GM12874 (cell line): ENCODE data around the gene ITGB1BP1.

Experiments used
- CTCF ChIP-seq: IDR thresholded peaks from 2 replicates; pipeline ENCODE4 v1.5.1; 2011; ENCODE audit warnings: low read depth, mild to moderate bottlenecking, control low read depth, low read length, moderate library complexity; ENCODE audit not compliant: insufficient read depth

The ITGB1BP1 gene

GRCh38 chr2:9390151-9390850 is 33.0 kb downstream of the ITGB1BP1 start:
- no peak for TF ChIP-seq CTCF

DNA sequence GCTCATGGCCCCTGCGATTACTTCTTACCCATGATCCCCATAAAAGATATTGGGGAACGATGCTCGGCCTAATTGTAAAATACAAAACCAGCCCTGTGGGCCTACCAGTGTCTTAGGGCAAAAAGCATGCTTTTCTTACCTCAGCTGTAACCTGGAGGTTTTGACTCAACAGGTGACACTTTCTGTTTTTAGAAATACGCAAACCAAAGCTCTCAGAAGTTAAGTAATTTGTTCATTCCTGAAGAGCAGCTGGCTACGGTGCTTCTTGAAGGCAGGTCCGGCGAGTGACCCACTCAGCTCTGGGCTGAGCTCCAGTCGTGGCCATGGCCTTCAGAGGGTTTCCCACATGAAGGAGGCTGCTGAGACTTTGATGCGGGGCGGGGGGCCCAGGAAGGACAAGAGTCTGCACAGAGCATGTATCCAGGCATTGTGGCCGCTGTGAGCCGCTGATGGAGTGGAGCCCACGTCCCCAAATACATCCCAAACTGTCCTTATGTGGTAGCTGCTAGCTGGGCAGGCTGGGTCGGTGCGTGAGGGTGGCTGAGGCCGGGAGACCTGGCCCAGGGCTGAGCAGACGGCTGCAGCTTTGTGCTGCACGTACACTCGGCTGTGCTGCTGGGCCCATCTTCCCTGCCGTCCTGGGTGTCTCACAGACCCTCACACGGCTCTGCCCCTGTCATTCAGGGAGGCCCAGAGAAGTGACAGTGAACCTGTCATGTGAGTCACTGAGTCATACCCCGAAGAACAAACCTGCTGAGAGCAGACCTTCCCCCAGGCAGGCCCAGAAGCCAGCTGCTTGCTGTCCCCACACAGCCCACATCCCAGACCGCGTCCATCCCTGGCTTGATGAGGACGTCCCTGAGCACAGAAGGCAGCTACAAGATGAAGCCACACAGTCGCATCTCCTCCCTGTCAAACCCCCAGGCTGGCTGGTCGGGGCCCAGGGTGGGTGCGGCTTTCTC is 34.1 kb downstream of the ITGB1BP1 start:
- TF ChIP-seq CTCF = no peak

GRCh38 chr2:9388199-9388681 is 35.1 kb downstream of the ITGB1BP1 start:
- no peak for TF ChIP-seq CTCF

DNA sequence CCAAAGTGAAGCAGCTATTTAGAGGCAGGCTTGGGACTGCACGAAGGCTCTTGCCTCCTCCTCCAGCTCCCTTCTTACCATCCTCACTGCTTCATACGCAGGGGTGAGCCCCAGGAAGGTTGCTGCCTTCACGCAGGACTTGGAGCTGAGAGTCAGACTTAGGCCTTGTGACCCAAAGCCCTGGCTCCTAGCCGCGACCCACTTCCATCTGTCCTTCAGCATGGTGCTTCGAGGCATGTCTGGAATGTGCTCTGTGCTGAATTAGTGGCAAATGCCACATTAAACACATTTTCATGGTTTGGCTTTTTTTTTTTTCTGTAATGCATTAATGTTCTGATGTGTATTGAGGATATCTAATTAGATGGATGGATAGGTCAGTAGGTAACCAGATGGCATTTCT is 37.5 kb downstream of the ITGB1BP1 start:
- no peak for TF ChIP-seq CTCF

DNA sequence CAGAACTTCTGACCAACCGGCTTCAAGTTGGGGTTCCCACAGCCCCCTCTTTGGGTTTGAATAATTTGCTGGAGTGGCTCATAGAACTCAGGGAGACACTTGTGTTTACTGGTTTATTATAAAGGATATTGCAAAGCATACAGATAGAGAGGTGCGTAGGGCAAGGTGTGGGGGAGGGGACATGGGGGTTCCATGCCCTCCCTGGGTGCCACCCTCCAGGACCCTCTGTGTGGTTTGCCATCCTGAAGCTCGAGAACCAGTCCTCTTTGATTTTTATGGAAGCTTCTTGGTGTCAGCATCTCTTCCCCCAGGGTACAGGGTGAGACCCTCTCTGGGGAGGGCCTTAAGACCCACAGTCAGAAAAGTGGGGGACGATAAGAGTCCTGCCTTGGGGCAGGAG is 38.8 kb downstream of the ITGB1BP1 start:
- TF ChIP-seq CTCF = no peak

- TF ChIP-seq CTCF = no peak
Observed at GRCh38 chr2:9382604-9383235, 40.6 kb downstream of the ITGB1BP1 start.
